ENCODE measurements around the gene ZBTB20.

The ZBTB20 gene

GRCh38 chr3:114595522-114596028 is 551.5 kb downstream of the ZBTB20 start:
- H3K4me3 ChIP-seq (ENCODE audit: low read length), result no peak overlapping the region
- no peak for DNase-seq (ENCODE audit: low read depth, low spot score)

GRCh38 chr3:114590309-114591047 is 556.6 kb downstream of the ZBTB20 start:
- DNase-seq (ENCODE audit: low read depth, low spot score), result no peak
- no peak overlapping the region for H3K4me3 ChIP-seq (ENCODE audit: low read length)

GRCh38 chr3:114587986-114588385 is 559.1 kb downstream of the ZBTB20 start:
- H3K4me3 ChIP-seq (ENCODE audit: low read length), result no peak overlapping the region
- no peak for DNase-seq (ENCODE audit: low read depth, low spot score)

- no peak for DNase-seq (ENCODE audit: low read depth, low spot score)
- H3K4me3 ChIP-seq (ENCODE audit: low read length), result no peak overlapping the region
Measured at GRCh38 chr3:114586119-114586518, 561.0 kb downstream of the ZBTB20 start.

- H3K4me3 ChIP-seq (ENCODE audit: low read length), result no peak overlapping the region
- DNase-seq (ENCODE audit: low read depth, low spot score), result no peak
Measured at GRCh38 chr3:114585687-114586086, 561.4 kb downstream of the ZBTB20 start.

- no peak for DNase-seq (ENCODE audit: low read depth, low spot score)
- H3K4me3 ChIP-seq (ENCODE audit: low read length), result no peak overlapping the region
Measured at GRCh38 chr3:114584734-114585371, 562.2 kb downstream of the ZBTB20 start.

GRCh38 chr3:114582929-114583328 is 564.2 kb downstream of the ZBTB20 start:
- no peak for DNase-seq (ENCODE audit: low read depth, low spot score)
- H3K4me3 ChIP-seq (ENCODE audit: low read length), result no peak overlapping the region

- no peak for DNase-seq (ENCODE audit: low read depth, low spot score)
- H3K4me3 ChIP-seq (ENCODE audit: low read length), result no peak overlapping the region
Measured at GRCh38 chr3:114572364-114573062, 574.6 kb downstream of the ZBTB20 start.

- DNase-seq (ENCODE audit: low read depth, low spot score), result no peak
- H3K4me3 ChIP-seq (ENCODE audit: low read length), result no peak overlapping the region
Measured at GRCh38 chr3:114571363-114571762, 575.7 kb downstream of the ZBTB20 start.

GRCh38 chr3:114569186-114569585 is 577.9 kb downstream of the ZBTB20 start:
- no peak for DNase-seq (ENCODE audit: low read depth, low spot score)
- no peak overlapping the region for H3K4me3 ChIP-seq (ENCODE audit: low read length)

- no peak for DNase-seq (ENCODE audit: low read depth, low spot score)
- no peak overlapping the region for H3K4me3 ChIP-seq (ENCODE audit: low read length)
Measured at GRCh38 chr3:114567771-114568170, 579.3 kb downstream of the ZBTB20 start.

- no peak for DNase-seq (ENCODE audit: low read depth, low spot score)
- no peak overlapping the region for H3K4me3 ChIP-seq (ENCODE audit: low read length)
Measured at GRCh38 chr3:114566767-114567166, 580.3 kb downstream of the ZBTB20 start.

- DNase-seq (ENCODE audit: low read depth, low spot score), result no peak
- H3K4me3 ChIP-seq (ENCODE audit: low read length), result no peak overlapping the region
Measured at GRCh38 chr3:114566162-114566755, 580.8 kb downstream of the ZBTB20 start.

- H3K4me3 ChIP-seq (ENCODE audit: low read length), result no peak overlapping the region
- DNase-seq (ENCODE audit: low read depth, low spot score), result no peak
Measured at GRCh38 chr3:114565216-114565615, 581.9 kb downstream of the ZBTB20 start.

GRCh38 chr3:114563720-114564119 is 583.4 kb downstream of the ZBTB20 start:
- DNase-seq (ENCODE audit: low read depth, low spot score), result no peak
- no peak overlapping the region for H3K4me3 ChIP-seq (ENCODE audit: low read length)

- DNase-seq (ENCODE audit: low read depth, low spot score), result no peak
- H3K4me3 ChIP-seq (ENCODE audit: low read length), result no peak overlapping the region
Measured at GRCh38 chr3:114562557-114562956, 584.5 kb downstream of the ZBTB20 start.

GRCh38 chr3:114558271-114558670 is 588.8 kb downstream of the ZBTB20 start:
- H3K4me3 ChIP-seq (ENCODE audit: low read length), result no peak overlapping the region
- no peak for DNase-seq (ENCODE audit: low read depth, low spot score)

- no peak for DNase-seq (ENCODE audit: low read depth, low spot score)
- H3K4me3 ChIP-seq (ENCODE audit: low read length), result no peak overlapping the region
Measured at GRCh38 chr3:114557791-114558190, 589.3 kb downstream of the ZBTB20 start.

- H3K4me3 ChIP-seq (ENCODE audit: low read length), result no peak overlapping the region
- no peak for DNase-seq (ENCODE audit: low read depth, low spot score)
Measured at GRCh38 chr3:114556657-114557213, 590.4 kb downstream of the ZBTB20 start.
